ENCODE measurements around the gene PCGF5.
"Not testable (repeated sequence)": the region's sequence is repeated elsewhere in the genome, so short reads cannot be mapped to it uniquely, and the experiment has no call there.

Gene PCGF5

DNA sequence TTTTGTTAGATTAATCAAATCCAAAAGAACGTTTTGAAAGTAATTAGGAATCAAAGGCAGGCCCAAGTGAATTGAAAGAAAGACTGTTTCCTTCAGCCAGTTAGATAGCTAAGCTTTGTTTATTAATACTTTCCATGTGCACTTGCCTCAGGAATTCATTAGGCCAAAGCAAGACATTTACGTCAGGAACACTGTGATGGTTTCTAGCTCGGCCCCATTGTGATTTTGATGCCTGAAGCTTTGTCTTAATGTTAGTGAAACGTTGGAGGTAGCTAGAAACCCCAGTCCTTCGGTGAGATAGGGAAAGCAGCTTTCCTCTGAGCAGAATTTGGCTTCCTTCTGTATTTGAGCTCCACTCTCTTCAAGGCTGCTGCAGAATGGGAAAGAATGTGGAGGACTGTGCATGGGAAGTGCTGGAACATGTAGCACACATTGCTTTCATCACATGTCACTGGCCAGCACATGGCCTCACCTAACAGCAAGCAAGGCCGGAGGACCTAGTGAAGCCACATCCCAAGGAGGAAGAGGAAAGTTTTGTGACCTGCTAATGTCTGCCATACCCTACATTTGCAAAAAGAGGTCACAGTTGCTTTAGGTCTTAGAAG is 64.1 kb downstream of the PCGF5 start:
- no peak overlapping the region for H3K4me3 ChIP-seq (ENCODE audit: low read depth, low read length)

DNA sequence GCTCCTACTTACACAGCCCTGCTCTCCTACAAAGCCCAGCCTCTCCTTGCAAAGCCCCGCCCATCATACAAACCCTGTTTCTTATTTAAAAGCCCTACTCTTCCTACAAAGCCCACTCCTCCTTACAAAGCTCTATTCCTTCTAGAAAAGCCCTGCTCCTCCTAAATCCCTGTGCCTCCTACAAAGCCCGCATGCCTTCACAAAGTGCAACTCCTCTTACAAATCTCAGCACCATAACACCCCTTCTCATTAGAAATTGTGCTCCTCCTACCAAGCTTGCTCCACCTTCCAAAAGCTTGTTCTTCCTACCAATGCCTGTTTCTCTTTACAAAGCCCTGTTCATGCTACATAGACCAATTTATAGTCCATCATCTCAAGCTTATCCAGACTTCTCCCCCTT is 66.1 kb downstream of the PCGF5 start:
- H3K4me3 ChIP-seq (ENCODE audit: low read depth, low read length): no peak overlapping the region

DNA sequence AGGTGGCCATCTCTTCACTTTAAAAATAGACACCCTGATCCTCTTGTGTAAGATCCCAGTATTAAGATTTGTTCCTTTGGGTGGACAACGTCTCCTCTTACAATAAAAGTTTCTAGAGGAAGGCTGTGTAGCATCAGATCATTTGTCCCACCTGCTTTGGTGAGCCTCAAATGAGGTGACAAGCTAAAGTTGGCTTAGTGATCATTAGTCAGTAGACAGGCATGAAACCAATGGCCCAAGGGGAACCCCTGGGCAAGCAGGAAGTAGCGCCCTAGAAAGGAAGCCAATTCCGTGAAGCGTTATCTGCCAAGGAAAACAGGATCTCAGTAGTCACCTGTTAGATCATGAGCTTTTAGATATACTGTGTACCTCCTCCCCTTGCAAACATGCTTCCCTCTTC is 66.8 kb downstream of the PCGF5 start:
- H3K4me3 ChIP-seq (ENCODE audit: low read depth, low read length): no peak overlapping the region

DNA sequence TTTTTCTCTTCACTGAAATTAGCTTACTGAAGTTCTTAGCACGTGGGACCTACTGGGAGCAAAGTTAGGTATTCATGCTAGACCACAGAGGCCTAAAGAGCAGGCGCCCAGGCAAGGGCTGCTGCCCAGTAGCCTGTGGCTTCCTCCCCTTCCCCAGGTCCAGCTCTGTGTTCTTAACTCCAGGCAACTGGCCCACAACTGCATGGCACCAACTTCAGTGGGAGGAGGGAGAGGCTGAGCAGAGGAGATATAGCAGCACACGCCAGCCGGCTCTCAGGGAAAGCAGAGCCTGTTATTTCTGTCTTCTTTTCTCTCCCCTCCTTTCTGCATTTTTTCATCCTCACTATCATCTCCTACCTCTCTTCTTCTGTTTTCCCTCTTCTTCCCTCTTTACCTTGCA is 67.4 kb downstream of the PCGF5 start:
- no peak overlapping the region for H3K4me3 ChIP-seq (ENCODE audit: low read depth, low read length)

DNA sequence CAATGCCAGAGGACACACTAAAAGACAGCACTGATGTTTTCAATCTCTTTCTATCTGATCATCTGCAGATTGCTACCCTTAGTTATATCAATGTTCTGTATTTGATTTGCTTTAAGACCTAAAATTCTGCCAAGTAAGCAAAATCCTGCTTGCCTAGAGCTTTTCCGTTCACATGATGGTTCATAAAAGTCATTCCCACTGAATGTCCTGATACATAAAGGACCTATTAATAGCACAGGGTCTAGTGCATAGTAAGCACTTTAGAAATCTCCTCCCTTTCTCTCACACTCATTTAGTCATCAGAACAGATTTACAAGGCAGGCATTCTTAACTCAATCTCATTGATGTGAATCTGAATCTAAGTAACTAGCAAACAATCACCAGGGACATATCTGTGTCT is 68.8 kb downstream of the PCGF5 start:
- no peak overlapping the region for H3K4me3 ChIP-seq (ENCODE audit: low read depth, low read length)

DNA sequence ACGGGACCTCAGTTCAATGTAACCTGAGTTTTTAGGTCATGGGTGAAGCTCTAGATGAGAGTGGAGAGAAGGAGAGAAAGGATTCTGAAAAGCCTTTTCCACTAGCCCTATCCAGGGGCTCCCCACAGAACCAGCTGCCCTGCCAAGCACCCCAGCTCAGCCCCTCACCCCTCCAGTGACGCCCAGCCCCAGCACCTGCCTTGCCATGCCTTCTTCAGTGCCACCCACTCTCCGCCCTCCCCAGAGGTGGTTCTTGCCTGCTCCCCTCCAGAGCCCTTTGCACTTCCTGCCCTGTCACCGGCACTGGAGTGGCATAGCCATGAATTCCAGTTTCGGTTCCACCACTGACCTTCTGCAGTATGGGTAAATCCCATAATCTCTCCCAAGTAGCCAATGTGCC is 70.1 kb downstream of the PCGF5 start:
- H3K4me3 ChIP-seq (ENCODE audit: low read depth, low read length): no peak overlapping the region

DNA sequence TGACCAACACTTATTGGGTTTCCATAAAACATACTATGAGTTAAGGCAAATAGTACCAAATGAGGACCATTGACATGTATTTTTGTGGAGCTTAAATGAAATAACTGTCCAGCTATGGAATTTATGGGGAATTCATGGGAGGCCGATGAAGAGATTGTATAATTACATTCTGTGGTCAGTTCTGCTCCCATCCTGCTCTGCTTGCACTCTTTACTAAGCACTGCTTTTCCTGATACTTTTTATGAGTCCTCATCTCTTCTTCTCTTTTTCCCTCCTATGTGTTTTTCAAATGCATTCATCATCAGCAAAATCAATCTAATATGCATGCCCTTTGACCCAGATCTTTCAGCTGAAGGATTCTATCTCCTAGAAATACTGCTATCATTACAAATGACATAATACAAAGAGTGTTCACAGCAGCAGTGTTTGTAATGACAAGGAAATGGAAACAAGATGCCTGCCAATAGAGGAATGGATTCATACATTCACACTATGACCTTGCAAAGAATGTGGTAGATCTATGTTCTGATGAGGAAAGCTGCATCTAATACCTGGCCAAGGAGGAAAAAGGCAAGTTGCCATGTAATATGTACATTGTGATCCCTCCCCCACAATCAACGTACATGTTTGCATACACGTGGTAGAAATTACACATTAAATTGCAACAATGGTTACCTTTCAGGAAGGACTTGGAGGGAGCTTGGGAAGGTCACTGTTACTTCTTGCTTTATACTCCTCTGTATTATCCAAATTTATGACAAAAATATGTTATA is 73.9 kb downstream of the PCGF5 start:
- no peak overlapping the region for H3K4me3 ChIP-seq (ENCODE audit: low read depth, low read length)

DNA sequence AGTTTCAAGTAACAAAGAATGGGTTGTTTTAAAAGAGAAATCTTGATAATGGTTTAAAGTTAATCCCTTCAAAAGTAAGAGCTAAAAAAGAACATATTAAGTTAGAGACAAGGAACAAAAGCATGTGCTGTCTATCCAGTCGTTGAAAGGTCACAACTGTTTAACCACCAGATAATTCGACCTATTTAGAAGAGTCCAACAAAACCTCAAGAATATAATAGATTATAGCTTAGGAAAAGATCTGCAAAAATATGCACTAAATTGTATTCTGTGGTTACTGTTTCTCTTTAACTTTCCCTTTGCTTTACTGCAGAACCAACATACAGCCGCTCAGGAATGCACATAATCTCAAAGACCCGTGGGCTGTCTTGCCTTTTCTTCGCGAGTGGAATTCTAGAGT is 74.9 kb downstream of the PCGF5 start:
- no peak overlapping the region for H3K4me3 ChIP-seq (ENCODE audit: low read depth, low read length)

DNA sequence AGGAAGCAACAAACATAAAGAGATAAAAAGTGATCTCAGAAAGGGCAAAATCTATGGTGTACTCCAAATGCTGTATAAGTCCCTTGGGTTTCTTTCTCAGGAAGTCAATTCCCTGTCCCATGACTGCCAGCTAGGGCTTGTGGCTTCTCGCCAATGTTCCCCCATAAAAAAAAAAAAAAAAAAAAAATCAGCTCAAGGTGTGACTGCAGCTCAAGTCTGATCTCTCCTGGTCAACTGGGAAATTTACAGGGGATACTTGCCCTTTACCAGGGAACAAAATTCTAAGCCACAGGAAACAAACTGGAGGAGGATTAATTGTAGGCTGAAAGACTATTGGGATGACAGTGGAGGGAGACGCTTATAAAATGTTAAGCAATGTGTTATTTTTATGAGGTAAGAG is 76.0 kb downstream of the PCGF5 start:
- no peak overlapping the region for H3K4me3 ChIP-seq (ENCODE audit: low read depth, low read length)

DNA sequence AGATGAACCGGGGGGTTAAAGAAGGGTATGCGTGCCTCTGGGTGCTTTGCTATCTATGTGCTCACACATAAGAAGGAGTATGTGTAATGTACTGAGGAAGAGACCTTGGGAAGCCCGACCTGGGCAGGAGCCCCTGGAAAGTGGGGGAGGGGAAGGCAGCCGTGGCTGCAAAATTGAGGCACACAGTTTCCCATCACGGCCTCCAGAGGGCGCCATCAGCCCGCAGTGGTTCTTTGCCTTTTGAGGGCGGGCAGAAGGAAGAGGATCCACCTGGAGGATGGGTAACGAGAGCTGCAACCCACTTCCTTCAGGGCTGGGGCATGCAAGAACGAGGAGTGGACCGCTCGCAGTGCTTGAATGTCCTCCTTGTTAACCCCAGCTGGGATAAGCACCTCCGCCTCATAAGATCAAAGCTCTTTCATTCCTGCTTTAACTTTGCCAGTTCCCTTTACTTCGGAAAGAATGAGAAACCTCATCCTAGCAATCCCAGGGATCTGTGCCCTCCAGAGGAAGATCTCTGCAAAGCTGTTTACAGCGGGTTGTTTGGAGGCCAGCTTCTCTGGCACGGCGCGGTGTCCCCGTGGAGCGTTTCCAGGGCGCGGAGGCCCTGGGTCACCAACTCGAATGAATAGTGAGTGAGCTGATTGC is 77.9 kb downstream of the PCGF5 start:
- H3K4me3 ChIP-seq (ENCODE audit: low read depth, low read length): peak overlapping the region; percentile 2

DNA sequence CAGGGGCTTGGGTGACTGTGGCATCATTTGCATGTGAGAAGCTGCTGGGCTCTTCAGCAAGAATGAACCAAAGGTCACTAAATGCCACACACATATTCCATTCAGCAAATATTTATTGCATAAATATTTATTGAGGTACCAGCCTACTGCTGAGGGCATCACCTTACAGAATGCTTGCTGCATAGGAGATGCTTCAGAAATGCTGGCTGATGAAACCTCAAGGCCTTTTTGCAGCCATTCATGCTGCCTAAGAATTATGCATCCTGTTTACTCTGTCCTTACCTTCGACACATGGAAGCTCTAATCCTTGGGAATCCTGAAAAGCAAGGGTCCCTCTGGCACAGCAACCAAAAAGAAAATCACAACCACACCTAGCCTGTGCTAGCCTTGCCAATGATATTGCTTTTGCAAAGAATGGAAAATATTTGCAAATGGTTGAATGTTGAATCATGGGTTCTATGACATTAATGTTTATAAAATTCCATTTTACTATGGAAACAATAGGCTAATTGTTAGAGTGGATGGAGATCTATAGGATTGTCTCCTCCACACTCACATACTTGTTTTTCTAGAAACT is 79.6 kb downstream of the PCGF5 start:
- H3K4me3 ChIP-seq (ENCODE audit: low read depth, low read length): no peak overlapping the region

DNA sequence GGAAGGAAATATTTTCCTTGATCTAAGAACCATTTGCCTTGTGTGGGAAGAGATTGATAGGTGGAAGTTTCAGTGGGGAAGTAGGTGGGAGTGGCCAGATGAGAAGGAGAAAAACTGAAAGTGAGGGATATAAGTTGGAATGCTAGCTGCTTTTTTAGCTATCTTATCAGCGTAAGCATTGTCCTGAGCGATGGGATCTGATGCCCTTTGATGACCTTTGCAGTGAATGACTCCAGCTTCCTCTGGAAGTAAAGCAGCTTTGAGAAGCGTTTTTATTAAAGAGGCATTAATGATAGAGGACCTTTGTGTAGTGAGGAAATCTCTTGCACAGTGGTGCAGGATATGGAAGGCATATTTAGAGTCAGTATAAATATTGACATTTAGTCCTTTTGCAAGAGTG is 82.5 kb downstream of the PCGF5 start:
- H3K4me3 ChIP-seq (ENCODE audit: low read depth, low read length): not testable (repeated sequence)

DNA sequence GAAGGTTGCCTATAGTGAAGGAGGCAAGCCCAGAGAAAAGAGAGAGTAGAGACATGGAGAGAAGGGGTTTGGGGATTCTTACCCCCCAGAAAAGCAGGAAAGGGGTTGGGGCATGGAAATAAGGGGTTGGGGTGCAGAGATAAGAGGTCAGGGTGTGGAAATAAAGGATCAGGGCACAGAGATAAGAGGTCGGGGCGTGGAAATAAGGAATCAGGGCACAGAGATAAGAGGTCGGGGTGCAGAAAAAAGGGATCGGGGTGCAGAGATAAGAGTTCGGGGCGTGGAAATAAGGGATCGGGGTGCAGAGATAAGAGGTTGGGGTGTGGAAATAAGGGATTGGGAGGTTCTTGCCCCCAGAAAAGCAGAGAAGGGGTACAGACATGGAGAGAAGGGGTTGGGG is 85.5 kb downstream of the PCGF5 start:
- H3K4me3 ChIP-seq (ENCODE audit: low read depth, low read length): not testable (repeated sequence)

DNA sequence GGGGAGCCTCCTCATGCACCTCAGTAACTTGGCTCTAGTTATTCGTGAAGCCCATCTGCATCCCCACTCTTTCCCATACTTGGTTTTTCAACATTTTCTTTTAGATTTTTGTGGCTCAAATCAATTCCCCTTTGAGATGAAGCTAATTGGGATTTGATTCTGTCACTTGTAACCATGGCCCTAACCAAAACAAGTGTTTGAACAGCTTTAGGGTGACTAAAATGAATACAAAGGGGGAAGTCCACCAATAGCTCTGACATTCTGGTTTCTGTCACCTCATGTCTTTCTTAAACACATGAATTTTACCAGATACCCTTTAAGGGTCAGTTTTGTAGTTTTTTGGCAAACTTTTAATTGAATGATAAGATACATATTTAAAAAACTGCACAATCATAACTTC is 87.0 kb downstream of the PCGF5 start:
- H3K4me3 ChIP-seq (ENCODE audit: low read depth, low read length): no peak overlapping the region

DNA sequence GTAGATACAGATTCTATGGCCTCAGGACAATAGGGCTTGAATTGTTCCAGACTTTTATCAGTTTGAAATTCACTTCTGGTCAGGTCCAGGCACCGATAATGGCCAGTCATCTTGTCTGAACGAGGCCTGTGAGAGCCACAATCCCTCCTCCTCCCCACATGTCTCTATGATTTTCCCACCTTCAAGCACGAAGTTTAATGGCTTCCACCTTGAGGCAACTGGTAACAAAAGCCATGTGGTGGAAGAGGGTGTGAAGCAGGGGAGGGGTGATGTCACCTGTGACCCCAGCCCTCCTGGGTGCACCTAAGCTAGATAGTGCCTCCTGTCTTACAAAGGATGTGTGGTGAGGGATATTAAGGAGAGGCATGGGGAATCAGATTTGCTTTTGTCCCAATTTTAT is 89.2 kb downstream of the PCGF5 start:
- no peak overlapping the region for H3K4me3 ChIP-seq (ENCODE audit: low read depth, low read length)

DNA sequence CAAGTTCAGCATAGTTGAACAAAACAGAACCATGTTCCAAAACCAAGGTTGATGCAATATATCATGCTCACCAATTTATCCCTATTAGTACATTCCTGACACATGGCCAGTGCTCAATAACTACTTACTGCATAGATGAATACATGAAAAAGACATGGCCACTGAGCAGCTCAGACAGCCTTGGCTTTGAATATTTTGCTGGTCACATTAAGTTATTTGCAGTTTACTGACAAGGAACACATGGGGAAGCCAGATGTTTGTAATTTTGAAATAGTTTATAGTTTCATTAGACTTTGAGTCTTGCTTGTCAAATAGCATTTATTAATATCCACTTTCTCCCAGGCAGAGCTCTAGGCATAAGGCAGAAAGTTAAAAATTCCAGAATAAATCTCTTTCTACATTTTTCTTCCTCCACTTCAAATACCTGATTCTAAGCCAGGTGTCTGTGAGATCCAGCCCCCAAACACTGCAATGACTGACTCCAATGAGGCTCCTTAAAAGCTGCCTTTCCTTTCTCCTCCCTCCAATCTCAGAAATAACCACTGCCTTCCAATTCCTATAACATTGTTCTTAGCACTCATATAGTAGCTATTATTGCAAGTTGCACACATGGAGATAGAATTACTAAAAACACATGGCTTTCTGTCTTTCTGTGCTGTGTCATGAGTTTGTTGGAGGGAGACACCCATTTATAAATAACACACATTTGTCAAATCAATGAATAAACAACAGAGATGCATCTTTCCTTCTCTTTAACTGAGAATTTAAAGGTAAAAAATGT is 91.3 kb downstream of the PCGF5 start:
- no peak overlapping the region for H3K4me3 ChIP-seq (ENCODE audit: low read depth, low read length)

DNA sequence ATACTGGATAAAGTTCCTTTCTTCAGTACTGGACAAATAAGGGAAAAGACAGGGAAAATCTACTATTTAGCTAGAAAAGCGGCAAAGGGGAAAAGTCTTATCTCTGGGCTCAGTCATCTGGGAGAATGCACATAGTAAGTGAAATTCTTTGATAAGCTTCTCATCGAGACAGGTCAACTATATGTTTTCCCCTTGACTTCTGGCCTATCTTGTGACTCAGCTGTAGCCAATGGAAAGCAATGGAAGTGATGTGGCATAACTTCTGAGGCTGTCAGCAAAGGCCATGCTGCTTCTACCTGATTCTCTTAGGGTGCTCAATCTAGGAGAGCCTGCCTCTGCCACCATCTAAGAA is 91.9 kb downstream of the PCGF5 start:
- no peak overlapping the region for H3K4me3 ChIP-seq (ENCODE audit: low read depth, low read length)

DNA sequence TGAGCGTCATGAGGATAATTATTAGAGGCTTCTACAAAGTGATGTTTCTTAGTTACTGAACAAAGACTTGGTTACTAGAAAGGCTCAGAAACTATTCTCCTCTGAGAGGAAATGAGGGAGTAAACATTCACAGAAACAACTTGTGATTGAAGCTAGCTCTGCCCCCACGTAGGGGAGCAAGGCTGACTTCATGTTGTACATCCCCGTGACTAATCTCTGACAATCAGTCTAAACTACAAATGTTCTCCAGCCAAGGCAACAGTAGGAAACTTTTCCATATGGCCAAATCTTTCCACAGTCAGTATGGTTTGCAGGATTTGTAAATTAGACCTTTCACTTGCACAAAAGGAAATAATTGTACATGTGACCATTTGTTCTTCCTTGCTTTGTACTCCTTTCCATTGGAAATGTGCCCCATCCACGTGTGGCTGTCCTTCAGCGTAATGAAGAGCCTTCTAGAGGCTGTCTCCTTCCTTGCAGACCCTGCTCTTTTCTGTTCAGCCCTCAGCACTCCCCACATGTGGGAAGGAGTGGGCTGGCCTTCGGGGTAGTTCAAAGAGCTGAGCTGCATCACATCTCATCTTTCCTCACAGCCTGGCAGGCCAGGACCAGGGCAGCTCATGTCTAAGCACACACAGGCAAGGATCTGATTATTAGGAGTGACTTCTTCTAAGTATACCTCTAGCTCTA is 93.5 kb downstream of the PCGF5 start:
- H3K4me3 ChIP-seq (ENCODE audit: low read depth, low read length): no peak overlapping the region

DNA sequence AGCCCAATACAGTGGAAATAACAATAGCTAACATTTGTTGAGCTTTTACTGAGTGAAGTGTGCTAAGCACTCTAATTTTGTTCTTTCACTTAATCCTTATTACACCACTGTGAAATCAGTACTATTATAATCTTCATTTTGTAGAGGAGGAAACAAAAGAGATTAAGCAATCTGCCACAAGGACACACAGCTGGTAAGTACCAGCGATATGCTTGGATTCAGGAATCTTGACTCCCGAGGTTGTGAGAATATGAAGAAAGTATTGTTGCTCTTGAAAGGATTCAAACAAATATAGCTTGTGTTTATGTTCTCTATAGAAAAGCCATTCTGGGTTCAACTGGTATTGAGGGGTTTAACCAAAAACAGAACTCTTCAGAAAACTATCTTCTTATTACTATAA is 96.0 kb downstream of the PCGF5 start:
- H3K4me3 ChIP-seq (ENCODE audit: low read depth, low read length): no peak overlapping the region

DNA sequence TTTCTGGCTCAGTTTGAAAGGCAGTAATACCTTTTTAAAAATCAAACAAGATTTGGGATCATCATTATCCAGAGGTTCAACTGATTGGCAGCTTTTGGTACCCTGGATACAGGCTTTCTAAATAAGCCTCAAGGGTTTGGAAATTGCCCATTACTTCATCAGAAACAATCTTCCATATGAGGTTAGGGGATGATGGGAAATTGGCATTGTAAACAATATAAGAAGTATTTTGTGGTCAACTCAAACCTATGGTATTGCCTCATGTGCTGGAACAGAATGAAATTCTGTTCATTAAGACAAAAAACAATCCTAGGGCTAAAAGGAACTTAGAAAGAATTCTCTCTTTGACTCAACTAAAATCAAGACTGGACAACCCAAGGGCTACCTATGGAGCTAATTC is 97.1 kb downstream of the PCGF5 start:
- H3K4me3 ChIP-seq (ENCODE audit: low read depth, low read length): no peak overlapping the region

DNA sequence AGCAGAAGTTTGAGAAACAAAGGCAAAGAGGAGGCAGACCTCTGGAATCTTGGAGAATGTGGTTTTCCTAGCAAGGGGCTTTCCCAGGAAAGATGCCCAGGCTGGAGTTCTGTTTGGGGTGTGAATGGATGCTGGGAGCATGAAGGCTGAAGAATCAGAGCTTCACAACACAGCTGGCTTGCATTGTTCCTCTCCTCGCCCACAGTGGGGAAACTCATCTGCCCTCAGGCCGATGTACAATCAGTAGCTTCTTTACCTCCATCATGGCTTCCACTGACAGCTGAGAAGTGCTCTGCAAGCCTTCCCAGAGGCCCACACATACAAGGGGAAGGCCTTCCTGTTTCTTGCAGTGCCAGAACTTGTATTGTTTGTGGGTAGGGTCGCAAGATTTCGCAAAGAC is 98.9 kb downstream of the PCGF5 start:
- H3K4me3 ChIP-seq (ENCODE audit: low read depth, low read length): no peak overlapping the region
